HepG2 (cell line): ENCODE data around the gene AKAP14. TPM values are rescaled to one million over a fixed set of nuclear protein-coding genes. Genes with fewer than 3 reads are reported as not detected.
A peak's percentile ranks its signal among the peaks of the same experiment; 100 is the strongest.

Experiments used
- ATAC-seq: fragments of 200-7000 bp; cut with Tn5 transposase; 3 replicates; pipeline ENCODE4 v1.9.1; 2020; ENCODE audit warnings: mild to moderate bottlenecking, moderate library complexity
- BruUV-seq: library from RNA; stranded (reverse); fragments of 400-500 nt; replicated peaks from 2 replicates; lab custom pipeline; 2021; lab: Mats Ljungman, UMichigan
- CTCF ChIA-PET: fragments of 300-600 bp; formaldehyde crosslinking; extraction: SDS; loops from one replicate; lab custom pipeline; 2021; ENCODE audit warnings: low total read pairs, inconsistent platforms, low intra/inter-chr PET ratio; lab: Yijun Ruan, JAX
- POLR2A ChIA-PET: fragments of 350-600 bp; sonication (Branson Sonifier 250); formaldehyde crosslinking; loops from one replicate; lab custom pipeline; 2020; ENCODE audit warnings: antibody characterized with exemption, inconsistent platforms; lab: Yijun Ruan, JAX
- DNase-seq: peaks from one replicate; pipeline ENCODE4 v3.0.0-alpha.2; 2015; ENCODE audit warnings: low spot score
- FAIRE-seq: peaks from 3 replicates; lab custom pipeline; 2011; peaks lifted over from hg19 to GRCh38; lab: Jason Lieb, UNC
- H2AFZ ChIP-seq: one replicate; pipeline ENCODE4 v1.6.1; 2011; ENCODE audit warnings: low read length, inconsistent platforms
- H3K27ac ChIP-seq: fragments of 300-600 bp; 3 replicates; pipeline ENCODE4 v1.8.0; 2011; ENCODE audit warnings: mixed run types, mild to moderate bottlenecking, mixed read lengths, low read length, inconsistent platforms; ENCODE audit not compliant: insufficient read depth; ENCODE audit errors: extremely low read length
- H3K27me3 ChIP-seq, 2 experiments: fragments of 200-600 bp in 1 of 2; 2 replicates in 1 of 2; 3 replicates in 1 of 2; pipeline versions ENCODE4 v1.6.0 to v1.8.0; 2011; ENCODE audit warnings: low read length in 2 of 2, mild to moderate bottlenecking in 2 of 2, moderate library complexity in 2 of 2, inconsistent platforms in 1 of 2; ENCODE audit not compliant: insufficient read depth in 2 of 2, control insufficient read depth in 1 of 2
- H3K36me3 ChIP-seq, 2 experiments: fragments of 200-600 bp in 1 of 2; replicated peaks in 1 of 2; 2 replicates in 1 of 2; 3 replicates in 1 of 2; pipeline versions ENCODE4 v1.5.1 to v1.8.0; 2011; ENCODE audit warnings: low read length in 2 of 2, inconsistent platforms in 1 of 2; ENCODE audit not compliant: insufficient read depth in 2 of 2, control insufficient read depth in 1 of 2
- H3K4me1 ChIP-seq: 2 replicates; pipeline ENCODE4 v1.5.1; 2012; ENCODE audit warnings: low read length, inconsistent platforms; ENCODE audit not compliant: insufficient read depth
- H3K4me2 ChIP-seq: 2 replicates; pipeline ENCODE4 v1.6.0; 2011; ENCODE audit warnings: low read depth, low read length, inconsistent platforms
- H3K4me3 ChIP-seq, 3 experiments: fragments of 200-600 bp in 1 of 3; sonication (generic), shearing (Covaris generic) in 1 of 3; replicated peaks in 1 of 3; 2 replicates each; pipeline ENCODE4 v1.5.1; 2011 to 2016; ENCODE audit warnings: low read length in 3 of 3, inconsistent platforms in 2 of 3, low read depth in 2 of 3, mild to moderate bottlenecking in 2 of 3, control low read depth in 1 of 3, mixed read lengths in 1 of 3; ENCODE audit not compliant: insufficient read depth in 1 of 3
- H3K79me2 ChIP-seq: one replicate; pipeline ENCODE4 v1.6.1; 2011; ENCODE audit warnings: low read length, inconsistent platforms; ENCODE audit not compliant: insufficient read depth
- H3K9ac ChIP-seq: 2 replicates; pipeline ENCODE4 v1.6.0; 2011; ENCODE audit warnings: mild to moderate bottlenecking, low read depth, low read length, inconsistent platforms; ENCODE audit not compliant: insufficient read depth
- H3K9me3 ChIP-seq: 2 replicates; pipeline ENCODE4 v1.5.1; 2012; ENCODE audit warnings: mild to moderate bottlenecking, low read length
- H4K20me1 ChIP-seq: 2 replicates; pipeline ENCODE4 v1.6.0; 2011; ENCODE audit warnings: inconsistent platforms, mild to moderate bottlenecking, low read length, moderate library complexity; ENCODE audit not compliant: insufficient read depth
- ASH2L ChIP-seq: fragments of 300-600, 200-600 bp; sonication (generic); IDR thresholded peaks from 2 replicates; pipeline ENCODE4 v1.7.0; 2017; ENCODE audit warnings: low read depth, mild to moderate bottlenecking, moderate library complexity, mixed read lengths, low read length; ENCODE audit not compliant: insufficient read length
- PHF20 ChIP-seq: sonication (generic); formaldehyde crosslinking; IDR thresholded peaks from 2 replicates; pipeline ENCODE4 v1.5.0; 2020; ENCODE audit warnings: mild to moderate bottlenecking, missing genetic modification reagents
- POLR2AphosphoS5 ChIP-seq: IDR thresholded peaks from 2 replicates; pipeline ENCODE4 v1.6.1; 2012; ENCODE audit warnings: low read depth, low read length
- TARDBP ChIP-seq: sonication (generic); formaldehyde crosslinking; IDR thresholded peaks from 2 replicates; pipeline ENCODE4 v1.8.0; 2022; ENCODE audit warnings: mild to moderate bottlenecking, missing genetic modification reagents
- ZNF101 ChIP-seq: sonication (generic); formaldehyde crosslinking; IDR thresholded peaks from 2 replicates; pipeline ENCODE4 v1.4.0; 2020; ENCODE audit warnings: mild to moderate bottlenecking, low read depth, missing genetic modification reagents, borderline replicate concordance
- WGBS: methylation state at CpG from one replicate; pipeline ENCODE4 v1.1.6; 2017; ENCODE audit warnings: low lambda C conversion rate; 5-methylcytosine and 5-hydroxymethylcytosine counted together
- in situ Hi-C: cut with HindIII; loops from 2 replicates; pipeline ENCODE4 v1.10.0; 2017; ENCODE audit warnings: low pct_unique_long_range_greater_than_20kb; ENCODE audit not compliant: extremely low pct_ligation_motif_present
- intact Hi-C: fragments of 100-400 bp; cut with micrococcal nuclease; formaldehyde crosslinking; loops from one replicate; pipeline ENCODE4 v1.10.0; 2022; ENCODE audit not compliant: unreplicated experiment
- polyA plus RNA-seq, 8 experiments: library from polyadenylated mRNA; depleted of rRNA in 3 of 8; stranded (reverse) in 7 of 8; unstranded in 1 of 8; fragments of >200 nt; fragmentation: Illumina TruSeq in 4 of 8; extraction: Trizol in 4 of 8; gene quantifications; 2 replicates each; pipeline versions ENCODE4 v1.2.1 to v1.2.3, GENCODE V29; 2011 to 2016; ENCODE audit warnings: low read depth in 4 of 8, missing spikeins in 1 of 8, mixed read lengths in 1 of 8; ENCODE audit not compliant: insufficient read depth in 1 of 8
- total RNA-seq, 5 experiments: library from RNA; depleted of rRNA; stranded (reverse); fragments of >200 nt; fragmentation: Illumina TruSeq; extraction: Trizol; gene quantifications; 2 replicates each; pipeline ENCODE4 v1.2.3, GENCODE V29; 2016; ENCODE audit warnings: low read depth in 1 of 5
- TF ChIP-seq, protein P1 (sequence below), 2 experiments: sonication (generic) in 1 of 2; formaldehyde crosslinking in 1 of 2; IDR thresholded peaks; 2 replicates each; pipeline versions ENCODE4 v1.4.0 to v1.6.1; 2016 to 2020; ENCODE audit warnings: borderline replicate concordance in 1 of 2, low read depth in 1 of 2, mild to moderate bottlenecking in 1 of 2, missing genetic modification reagents in 1 of 2
- TF ChIP-seq, protein P2 (sequence below): sonication (generic); formaldehyde crosslinking; IDR thresholded peaks from 2 replicates; pipeline ENCODE4 v1.4.0; 2020; ENCODE audit warnings: mild to moderate bottlenecking, low read depth, missing genetic modification reagents
- TF ChIP-seq, protein P3 (sequence below): sonication (generic); formaldehyde crosslinking; IDR thresholded peaks from 2 replicates; pipeline ENCODE4 v1.5.0; 2020; ENCODE audit warnings: mild to moderate bottlenecking, missing genetic modification reagents
- TF ChIP-seq, protein P4 (sequence below): IDR thresholded peaks from 2 replicates; pipeline ENCODE4 v1.6.1; 2012; ENCODE audit warnings: low read depth, low read length, improper control_type of control experiment

AKAP14 gene
- total and polyA plus RNA-seq, 2 of the 13 experiments (the other 11 are each of a cell fraction or from before 2014, with no cell fraction given): 0.20 to 1.7 TPM

DNA sequence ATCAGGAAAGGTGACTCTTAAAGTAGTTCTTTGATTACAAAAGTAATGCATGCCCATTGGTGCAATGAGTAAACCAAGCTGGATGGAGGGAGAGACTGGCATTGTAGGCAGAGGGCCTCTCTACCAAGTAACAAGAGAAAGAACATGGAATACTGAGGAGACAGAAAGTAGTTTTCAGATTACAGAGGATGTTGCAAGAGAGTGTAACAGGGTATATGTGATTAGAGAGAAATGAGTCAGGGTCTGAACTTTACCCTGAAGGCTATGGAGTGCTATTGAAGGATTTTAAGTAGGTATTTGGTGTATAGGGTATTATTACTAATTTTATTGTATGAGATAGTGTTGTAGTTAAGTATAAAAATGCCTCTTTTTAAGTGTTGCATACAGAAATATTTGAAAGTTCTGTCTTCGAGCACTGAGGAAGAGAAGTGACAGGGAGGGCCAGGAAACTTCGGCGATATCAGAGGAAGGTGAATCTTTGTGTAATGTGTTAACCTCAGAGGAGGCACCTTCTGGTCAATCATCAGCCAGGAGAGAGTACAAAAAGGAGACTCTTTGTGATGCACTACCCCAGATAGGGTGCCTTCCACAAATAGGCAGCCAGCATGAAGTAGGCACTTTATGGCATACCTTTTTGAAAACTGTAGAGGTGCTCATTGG is 39.7 kb downstream of the AKAP14 start:
- no peaks in the 10 kb centered on the region for H3K27me3 ChIP-seq
- DNase-seq: peak; percentile 47
- peaks cover 18% of the 10 kb centered on the region for H3K4me1 ChIP-seq
- no peak overlapping the region for H2AFZ ChIP-seq
- peak; percentile 98 for ATAC-seq
- peak overlapping the region; percentile 32 for H3K4me2 ChIP-seq
- 3% methylated on average over 3 of the region's 3 CpGs for WGBS
- H3K36me3 ChIP-seq: 0 out of 5 replicates have a peak, but pooled peaks cover 0 to 2% of the 10 kb centered on the region in 2 experiments
- intact Hi-C loops (loop anchor here (2.0 kb wide), 1 partner anchor 49 kb away; no protein-coding TSS in a partner anchor), in situ Hi-C loops (no loop called here)
- peak overlapping the region; percentile 49; the same call in 1 of the 2 replicates for H3K9ac ChIP-seq
- POLR2A ChIA-PET: interaction anchor here (0.7 to 1.1 kb wide), 4 partner anchors 8 to 144 kb away, joined by 3 to 6 read pairs (median 4); partner anchors contain the start of genes NKAP, RPL39 and UPF3B
- H3K27ac ChIP-seq: peak overlapping the region; percentile 73
- H3K4me3 ChIP-seq: peak overlapping the region in 1 of 3 experiments; percentile 16; a peak in 1 of 6 replicates
- CTCF ChIA-PET: no interaction called here
- BruUV-seq: no TSS peak
- no peaks in the 10 kb centered on the region for H3K9me3 ChIP-seq
- peak; percentile 32 for FAIRE-seq
- H3K79me2 ChIP-seq: no peaks in the 10 kb centered on the region
- H4K20me1 ChIP-seq: no peaks in the 10 kb centered on the region
- TF ChIP-seq, protein P1, sequence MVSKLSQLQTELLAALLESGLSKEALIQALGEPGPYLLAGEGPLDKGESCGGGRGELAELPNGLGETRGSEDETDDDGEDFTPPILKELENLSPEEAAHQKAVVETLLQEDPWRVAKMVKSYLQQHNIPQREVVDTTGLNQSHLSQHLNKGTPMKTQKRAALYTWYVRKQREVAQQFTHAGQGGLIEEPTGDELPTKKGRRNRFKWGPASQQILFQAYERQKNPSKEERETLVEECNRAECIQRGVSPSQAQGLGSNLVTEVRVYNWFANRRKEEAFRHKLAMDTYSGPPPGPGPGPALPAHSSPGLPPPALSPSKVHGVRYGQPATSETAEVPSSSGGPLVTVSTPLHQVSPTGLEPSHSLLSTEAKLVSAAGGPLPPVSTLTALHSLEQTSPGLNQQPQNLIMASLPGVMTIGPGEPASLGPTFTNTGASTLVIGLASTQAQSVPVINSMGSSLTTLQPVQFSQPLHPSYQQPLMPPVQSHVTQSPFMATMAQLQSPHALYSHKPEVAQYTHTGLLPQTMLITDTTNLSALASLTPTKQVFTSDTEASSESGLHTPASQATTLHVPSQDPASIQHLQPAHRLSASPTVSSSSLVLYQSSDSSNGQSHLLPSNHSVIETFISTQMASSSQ (IDR thresholded peaks at IDR 0.05; ENCODE audit: low read depth): peak; percentile 65; the same call in 1 of the 2 replicates
- TF ChIP-seq, protein P1 (CRISPR knock-in tag; IDR thresholded peaks at IDR 0.05; ENCODE audit: borderline replicate concordance): peak; percentile 67; the same call in 1 of the 2 replicates
- no peak for TF ChIP-seq TARDBP (CRISPR knock-in tag)
- TF ChIP-seq, protein P2, sequence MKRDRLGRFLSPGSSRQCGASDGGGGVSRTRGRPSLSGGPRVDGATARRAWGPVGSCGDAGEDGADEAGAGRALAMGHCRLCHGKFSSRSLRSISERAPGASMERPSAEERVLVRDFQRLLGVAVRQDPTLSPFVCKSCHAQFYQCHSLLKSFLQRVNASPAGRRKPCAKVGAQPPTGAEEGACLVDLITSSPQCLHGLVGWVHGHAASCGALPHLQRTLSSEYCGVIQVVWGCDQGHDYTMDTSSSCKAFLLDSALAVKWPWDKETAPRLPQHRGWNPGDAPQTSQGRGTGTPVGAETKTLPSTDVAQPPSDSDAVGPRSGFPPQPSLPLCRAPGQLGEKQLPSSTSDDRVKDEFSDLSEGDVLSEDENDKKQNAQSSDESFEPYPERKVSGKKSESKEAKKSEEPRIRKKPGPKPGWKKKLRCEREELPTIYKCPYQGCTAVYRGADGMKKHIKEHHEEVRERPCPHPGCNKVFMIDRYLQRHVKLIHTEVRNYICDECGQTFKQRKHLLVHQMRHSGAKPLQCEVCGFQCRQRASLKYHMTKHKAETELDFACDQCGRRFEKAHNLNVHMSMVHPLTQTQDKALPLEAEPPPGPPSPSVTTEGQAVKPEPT: no peak
- TF ChIP-seq ZNF101 (CRISPR knock-in tag): no peak
- peak; percentile 53 for TF ChIP-seq POLR2AphosphoS5
- TF ChIP-seq, protein P3, sequence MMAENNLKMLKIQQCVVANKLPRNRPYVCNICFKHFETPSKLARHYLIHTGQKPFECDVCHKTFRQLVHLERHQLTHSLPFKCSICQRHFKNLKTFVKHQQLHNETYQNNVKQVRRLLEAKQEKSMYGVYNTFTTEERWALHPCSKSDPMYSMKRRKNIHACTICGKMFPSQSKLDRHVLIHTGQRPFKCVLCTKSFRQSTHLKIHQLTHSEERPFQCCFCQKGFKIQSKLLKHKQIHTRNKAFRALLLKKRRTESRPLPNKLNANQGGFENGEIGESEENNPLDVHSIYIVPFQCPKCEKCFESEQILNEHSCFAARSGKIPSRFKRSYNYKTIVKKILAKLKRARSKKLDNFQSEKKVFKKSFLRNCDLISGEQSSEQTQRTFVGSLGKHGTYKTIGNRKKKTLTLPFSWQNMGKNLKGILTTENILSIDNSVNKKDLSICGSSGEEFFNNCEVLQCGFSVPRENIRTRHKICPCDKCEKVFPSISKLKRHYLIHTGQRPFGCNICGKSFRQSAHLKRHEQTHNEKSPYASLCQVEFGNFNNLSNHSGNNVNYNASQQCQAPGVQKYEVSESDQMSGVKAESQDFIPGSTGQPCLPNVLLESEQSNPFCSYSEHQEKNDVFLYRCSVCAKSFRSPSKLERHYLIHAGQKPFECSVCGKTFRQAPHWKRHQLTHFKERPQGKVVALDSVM (CRISPR knock-in tag): no peak
- peak; percentile 67 for TF ChIP-seq ASH2L
- TF ChIP-seq, protein P4, sequence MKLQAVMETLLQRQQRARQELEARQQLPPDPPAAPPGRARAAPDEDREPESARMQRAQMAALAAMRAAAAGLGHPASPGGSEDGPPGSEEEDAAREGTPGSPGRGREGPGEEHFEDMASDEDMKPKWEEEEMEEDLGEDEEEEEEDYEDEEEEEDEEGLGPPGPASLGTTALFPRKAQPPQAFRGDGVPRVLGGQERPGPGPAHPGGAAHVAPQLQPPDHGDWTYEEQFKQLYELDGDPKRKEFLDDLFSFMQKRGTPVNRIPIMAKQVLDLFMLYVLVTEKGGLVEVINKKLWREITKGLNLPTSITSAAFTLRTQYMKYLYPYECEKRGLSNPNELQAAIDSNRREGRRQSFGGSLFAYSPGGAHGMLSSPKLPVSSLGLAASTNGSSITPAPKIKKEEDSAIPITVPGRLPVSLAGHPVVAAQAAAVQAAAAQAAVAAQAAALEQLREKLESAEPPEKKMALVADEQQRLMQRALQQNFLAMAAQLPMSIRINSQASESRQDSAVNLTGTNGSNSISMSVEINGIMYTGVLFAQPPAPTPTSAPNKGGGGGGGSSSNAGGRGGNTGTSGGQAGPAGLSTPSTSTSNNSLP: 0 out of 2 replicates have a peak, but pooled peaks have one; percentile 40
- TF ChIP-seq PHF20 (CRISPR knock-in tag): no peak
